Vagina (tissue), 2 donors: ENCODE measurements around the gene INTS6. TPM values are rescaled to one million over a fixed set of nuclear protein-coding genes. Genes with fewer than 3 reads are reported as not detected.

ENCODE experiments used
- DNase-seq, 2 donors: peaks; one replicate each; pipeline ENCODE4 v3.0.0-alpha.2; 2017; ENCODE audit errors: extremely low spot score in 2 of 2
- H3K27ac ChIP-seq: fragments of 200-600 bp; sonication (generic); one replicate; pipeline ENCODE4 v1.5.1; 2019
- H3K27me3 ChIP-seq: fragments of 200-600 bp; sonication (generic); one replicate; pipeline ENCODE4 v1.5.1; 2019
- H3K36me3 ChIP-seq, 2 donors: fragments of 200-600 bp; sonication (generic); one replicate each; pipeline ENCODE4 v1.5.1; 2017 to 2019
- H3K4me1 ChIP-seq: fragments of 200-600 bp; sonication (generic); one replicate; pipeline ENCODE4 v1.5.1; 2019
- H3K4me3 ChIP-seq, 2 donors: fragments of 200-600 bp; sonication (generic); 1 replicate in 1 of 2; 2 replicates in 1 of 2; pipeline ENCODE4 v1.5.1; 2016 to 2019
- H3K9me3 ChIP-seq: fragments of 200-600 bp; sonication (generic); one replicate; pipeline ENCODE4 v1.5.1; 2019
- CTCF ChIP-seq, 3 experiments: fragments of 450-650 bp in 2 of 3; fragments of 200-600 bp in 1 of 3; sonication (generic) in 1 of 3; IDR thresholded peaks; one replicate each; pipeline ENCODE4 v1.5.1; 2017 to 2019; ENCODE audit warnings: antibody characterized with exemption in 3 of 3, mild to moderate bottlenecking in 2 of 3, moderate library complexity in 2 of 3
- POLR2A ChIP-seq, 2 donors: fragments of 450-650 bp; IDR thresholded peaks; one replicate each; pipeline ENCODE4 v1.6.1; 2017; ENCODE audit warnings: antibody characterized with exemption in 2 of 2, mild to moderate bottlenecking in 2 of 2, moderate library complexity in 2 of 2
- POLR2AphosphoS5 ChIP-seq, 2 donors: sonication (generic); formaldehyde crosslinking; IDR thresholded peaks; one replicate each; pipeline ENCODE4 v1.9.0; 2017; ENCODE audit warnings: antibody characterized with exemption in 2 of 2, mild to moderate bottlenecking in 2 of 2, low read depth in 1 of 2; ENCODE audit not compliant: insufficient read depth in 1 of 2
- intact Hi-C: fragments of 100-400 bp; cut with DNase I; formaldehyde crosslinking; loops from one replicate; pipeline ENCODE4 v1.15.1; 2023
- total RNA-seq: library from RNA; depleted of rRNA; stranded (reverse); fragments of >200 nt; gene quantifications from one replicate; pipeline ENCODE4 v1.2.3, GENCODE V29; 2016

Gene INTS6
- total RNA-seq, 1 donor from 2014 or later, result 56.2 TPM

- Histone ChIP-seq H3K27me3 (no peaks in the 10 kb centered on the region), H3K4me3 (no peak overlapping the region), H3K9me3 (no peaks in the 10 kb centered on the region), H3K36me3 (no peaks in the 10 kb centered on the region), H3K4me1 (no peaks in the 10 kb centered on the region), H3K27ac (no peak overlapping the region)
- no peak for TF ChIP-seq CTCF (IDR thresholded peaks at IDR 0.05)
- no peak for TF ChIP-seq POLR2AphosphoS5 (IDR thresholded peaks at IDR 0.05; ENCODE audit: insufficient read depth in 1 of 2, low read depth in 1 of 2)
- TF ChIP-seq POLR2A (IDR thresholded peaks at IDR 0.05), result no peak
- no peak for DNase-seq
- intact Hi-C loops, result no loop called here
Observed at GRCh38 chr13:51500687-51501086, 47.9 kb upstream of the INTS6 start.

GRCh38 chr13:51499841-51500240 is 47.0 kb upstream of the INTS6 start:
- TF ChIP-seq POLR2A (IDR thresholded peaks at IDR 0.05) (no peak), CTCF (IDR thresholded peaks at IDR 0.05) (no peak), POLR2AphosphoS5 (IDR thresholded peaks at IDR 0.05; ENCODE audit: insufficient read depth in 1 of 2, low read depth in 1 of 2) (no peak)
- Histone ChIP-seq H3K27ac (no peak overlapping the region), H3K27me3 (no peaks in the 10 kb centered on the region), H3K4me1 (no peaks in the 10 kb centered on the region), H3K36me3 (no peaks in the 10 kb centered on the region), H3K9me3 (no peaks in the 10 kb centered on the region), H3K4me3 (no peak overlapping the region)
- no peak for DNase-seq
- intact Hi-C loops, result no loop called here

GRCh38 chr13:51495316-51495715 is 42.5 kb upstream of the INTS6 start:
- no peaks in the 10 kb centered on the region for H3K9me3 ChIP-seq
- TF ChIP-seq POLR2A (IDR thresholded peaks at IDR 0.05) (no peak), POLR2AphosphoS5 (IDR thresholded peaks at IDR 0.05; ENCODE audit: insufficient read depth in 1 of 2, low read depth in 1 of 2) (no peak), CTCF (IDR thresholded peaks at IDR 0.05) (no peak)
- H3K4me3 ChIP-seq, result no peak overlapping the region
- H3K27ac ChIP-seq, result no peak overlapping the region
- H3K27me3 ChIP-seq, result no peaks in the 10 kb centered on the region
- DNase-seq, result no peak
- H3K36me3 ChIP-seq, result no peaks in the 10 kb centered on the region
- intact Hi-C loops, result no loop called here
- H3K4me1 ChIP-seq, result no peaks in the 10 kb centered on the region

- Histone ChIP-seq H3K4me3 (no peak overlapping the region), H3K4me1 (no peaks in the 10 kb centered on the region), H3K27ac (no peak overlapping the region), H3K36me3 (no peaks in the 10 kb centered on the region), H3K9me3 (no peaks in the 10 kb centered on the region), H3K27me3 (no peaks in the 10 kb centered on the region)
- intact Hi-C loops, result no loop called here
- DNase-seq, result no peak
- TF ChIP-seq POLR2A (IDR thresholded peaks at IDR 0.05) (no peak), POLR2AphosphoS5 (IDR thresholded peaks at IDR 0.05; ENCODE audit: insufficient read depth in 1 of 2, low read depth in 1 of 2) (no peak), CTCF (IDR thresholded peaks at IDR 0.05) (no peak)
Observed at GRCh38 chr13:51494156-51494555, 41.3 kb upstream of the INTS6 start.

GRCh38 chr13:51488212-51488611 is 35.4 kb upstream of the INTS6 start:
- TF ChIP-seq POLR2AphosphoS5 (IDR thresholded peaks at IDR 0.05; ENCODE audit: insufficient read depth in 1 of 2, low read depth in 1 of 2), result no peak
- TF ChIP-seq CTCF (IDR thresholded peaks at IDR 0.05), result no peak
- TF ChIP-seq POLR2A (IDR thresholded peaks at IDR 0.05), result no peak
- H3K4me3 ChIP-seq, result no peak overlapping the region
- no peaks in the 10 kb centered on the region for H3K4me1 ChIP-seq
- DNase-seq, result no peak
- H3K27ac ChIP-seq, result no peak overlapping the region
- intact Hi-C loops, result no loop called here
- H3K9me3 ChIP-seq, result no peaks in the 10 kb centered on the region
- no peaks in the 10 kb centered on the region for H3K27me3 ChIP-seq
- no peaks in the 10 kb centered on the region for H3K36me3 ChIP-seq
